Spleen (tissue), 7 donors: ENCODE results near the gene GMEB2.

ENCODE experiments used
- CTCF ChIP-seq, 11 experiments: fragments of 200-600 bp in 7 of 11; fragments of 450-650 bp in 4 of 11; sonication (generic) in 4 of 11; IDR thresholded peaks in 8 of 11; conservative IDR thresholded peaks in 3 of 11; 1 replicate in 7 of 11; 2 replicates in 4 of 11; pipeline versions ENCODE4 v1.4.0 to v1.8.0; 2016 to 2021; ENCODE audit warnings: antibody characterized with exemption in 11 of 11, inconsistent platforms in 4 of 11, mild to moderate bottlenecking in 1 of 11
- POLR2A ChIP-seq, 3 donors: fragments of 450-650 bp; IDR thresholded peaks; one replicate each; pipeline ENCODE4 v1.5.1; 2017; ENCODE audit warnings: antibody characterized with exemption in 3 of 3, mild to moderate bottlenecking in 1 of 3
- donor health status: DM: no; HTN: no; CAD: no; lungs with moderate emphysema.
- donor health status: DM: no; HTN: no; CAD: no.
- donor health status: DM: no; HTN: no; CAD: no.

- TF ChIP-seq CTCF (IDR thresholded peaks at IDR 0.05 in 8 of 11, conservative IDR thresholded peaks at IDR 0.05 in 3 of 11) (no peak), POLR2A (IDR thresholded peaks at IDR 0.05) (no peak)
These were observed 72.3 kb downstream of the GMEB2 start for GRCh38 chr20:63554361-63555278.
